ENCODE results near the gene SFXN1. TPM values are rescaled to one million over a fixed set of nuclear protein-coding genes. Genes with fewer than 3 reads are reported as not detected.
A peak's percentile ranks its signal among the peaks of the same experiment; 100 is the strongest.

The SFXN1 gene
- total and polyA plus RNA-seq, 9 of the 15 experiments (the other 6 are each of a cell fraction or from before 2014, with no cell fraction given): 31.8 to 261 (median 113) TPM

DNA sequence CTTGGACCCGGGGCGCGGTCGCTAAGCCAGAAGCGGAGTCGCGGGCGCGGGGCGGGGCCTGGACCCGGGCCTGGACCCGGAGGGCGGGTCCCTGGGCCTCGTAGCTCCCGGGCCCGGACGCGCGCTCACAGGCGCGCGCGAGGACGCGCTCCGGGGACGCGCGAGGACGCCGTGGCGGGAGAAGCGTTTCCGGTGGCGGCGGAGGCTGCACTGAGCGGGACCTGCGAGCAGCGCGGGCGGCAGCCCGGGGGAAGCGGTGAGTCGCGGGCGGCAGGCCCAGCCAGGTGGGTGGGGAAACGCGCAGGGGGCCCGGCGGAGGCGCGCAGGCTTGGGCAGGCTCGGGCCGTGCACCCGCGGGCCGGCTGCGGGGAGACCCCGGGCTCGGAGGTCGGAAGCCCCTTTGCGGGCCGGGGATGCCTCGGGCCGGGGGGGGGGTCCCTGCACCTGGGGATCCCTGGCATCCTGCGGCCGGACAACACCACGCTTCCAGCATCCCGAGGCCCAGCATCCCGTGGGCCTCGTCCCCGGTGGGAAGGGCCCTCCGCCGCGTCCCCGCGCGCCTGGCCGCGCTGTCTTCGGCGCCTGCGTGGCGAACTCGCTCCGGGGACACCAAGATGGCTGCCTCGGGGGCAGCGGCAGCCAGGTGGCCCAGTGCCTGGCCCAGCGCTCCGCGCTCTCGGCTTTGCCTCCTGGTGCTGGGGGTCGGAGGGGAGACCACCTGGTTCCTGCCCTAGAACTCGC is at the start of gene SFXN1 (continued):
- TF ChIP-seq ZBTB33 (CRISPR knock-in tag; IDR thresholded peaks at IDR 0.05) (peak; percentile 31; the same call in 1 of the 2 replicates), PRDM10 (IDR thresholded peaks at IDR 0.05; ENCODE audit: partially characterized antibody) (no peak), XRCC5 (IDR thresholded peaks at IDR 0.05; ENCODE audit: low read depth, low read length) (no peak), SAFB (IDR thresholded peaks at IDR 0.05; ENCODE audit: borderline replicate concordance, low read depth, low read length) (peak; percentile 54), ZFX (CRISPR knock-in tag; IDR thresholded peaks at IDR 0.05) (peak; percentile 60; the same call in 1 of the 2 replicates), ZNF717 (CRISPR knock-in tag; IDR thresholded peaks at IDR 0.05) (no peak), ATF1 (CRISPR knock-in tag; IDR thresholded peaks at IDR 0.05) (no peak), ATF1 (tag; IDR thresholded peaks at IDR 0.05) (peak; percentile 24; the same call in 1 of the 2 replicates), CBX1 (IDR thresholded peaks at IDR 0.05; ENCODE audit: low read depth) (peak; percentile 31; the same call in 1 of the 2 replicates), NR2C1 (IDR thresholded peaks at IDR 0.05) (0 out of 2 replicates have a peak, but pooled peaks have one; percentile 17), NR2C1 (tag; IDR thresholded peaks at IDR 0.05) (no peak), VEZF1 (CRISPR knock-in tag; IDR thresholded peaks at IDR 0.05) (peak; percentile 55), SUPT5H (IDR thresholded peaks at IDR 0.05) (0 out of 2 replicates have a peak, but pooled peaks have one; percentile 48), ZNF583 (CRISPR knock-in tag; IDR thresholded peaks at IDR 0.05) (peak; percentile 70; the same call in 1 of the 2 replicates), NR4A1 (CRISPR knock-in tag; IDR thresholded peaks at IDR 0.05) (no peak), NR4A1 (tag; IDR thresholded peaks at IDR 0.05) (peak; percentile 70), CREB3L1 (IDR thresholded peaks at IDR 0.05; ENCODE audit: borderline replicate concordance, low read depth) (peak; percentile 77; the same call in 1 of the 2 replicates)
- TF ChIP-seq, protein P1, sequence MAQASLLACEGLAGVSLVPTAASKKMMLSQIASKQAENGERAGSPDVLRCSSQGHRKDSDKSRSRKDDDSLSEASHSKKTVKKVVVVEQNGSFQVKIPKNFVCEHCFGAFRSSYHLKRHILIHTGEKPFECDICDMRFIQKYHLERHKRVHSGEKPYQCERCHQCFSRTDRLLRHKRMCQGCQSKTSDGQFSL (CRISPR knock-in tag; IDR thresholded peaks at IDR 0.05): peak; percentile 80
- TF ChIP-seq, protein P1 (tag; IDR thresholded peaks at IDR 0.05): 0 out of 4 replicates have a peak, but pooled peaks of 1 of the 2 experiments have one; percentile 51

All from K562 (cell line).